HCT116 (cell line): ENCODE data around the gene ADAMTS19. TPM values are rescaled to one million over a fixed set of nuclear protein-coding genes. Genes with fewer than 3 reads are reported as not detected.

Experiments used
- ATAC-seq: fragments of 200-7000 bp; cut with Tn5 transposase; 2 replicates; pipeline ENCODE4 v1.9.1; 2020; ENCODE audit warnings: mild to moderate bottlenecking, moderate library complexity
- BruUV-seq: library from RNA; stranded (reverse); fragments of 400-500 nt; replicated peaks from 2 replicates; lab custom pipeline; 2021; lab: Mats Ljungman, UMichigan
- CTCF ChIA-PET: fragments of 300-600 bp; sonication (Branson Sonifier 250); formaldehyde crosslinking; loops from one replicate; lab custom pipeline; 2021; ENCODE audit warnings: antibody characterized with exemption; lab: Charles Lee
- POLR2A ChIA-PET: fragments of 300-600, 350-600 bp; sonication (Branson Sonifier 250); formaldehyde crosslinking; loops from one replicate; lab custom pipeline; 2021; ENCODE audit warnings: antibody characterized with exemption; lab: Charles Lee
- RAD21 ChIA-PET, 2 experiments: fragments of 300-600 bp; sonication (Branson Sonifier 250); formaldehyde crosslinking; loops; one replicate each; lab custom pipeline; 2023; ENCODE audit warnings: low total read pairs in 2 of 2; ENCODE audit not compliant: uncharacterized antibody in 2 of 2, unreplicated experiment in 2 of 2, low non-redundant PET in 1 of 2; lab: Charles Lee
- DNase-seq: peaks from one replicate; pipeline ENCODE4 v3.0.0-alpha.2; 2010; ENCODE audit warnings: low read depth, low spot score
- H2AFZ ChIP-seq: fragments of 200-600 bp; shearing (Covaris generic), sonication (generic); 2 replicates; pipeline ENCODE4 v1.6.1; 2017; ENCODE audit warnings: low read depth, mixed run types, mixed read lengths, antibody characterized with exemption, low read length; ENCODE audit not compliant: poor library complexity, severe bottlenecking
- H3K27ac ChIP-seq: 2 replicates; pipeline ENCODE4 v1.5.1; 2012; ENCODE audit warnings: low read depth, low read length
- H3K27me3 ChIP-seq: fragments of 200-600 bp; sonication (generic); 2 replicates; pipeline ENCODE4 v1.6.1; 2016; ENCODE audit warnings: mixed run types, low read length, mixed read lengths; ENCODE audit not compliant: insufficient read depth
- H3K36me3 ChIP-seq, 2 experiments: fragments of 200-500 bp in 1 of 2; fragments of 200-600 bp in 1 of 2; sonication (Bioruptor generic) in 1 of 2; sonication (generic) in 1 of 2; 2 replicates each; pipeline versions ENCODE4 v1.5.1 to v1.6.1; 2014 to 2016; ENCODE audit warnings: low read length in 2 of 2, inconsistent platforms in 1 of 2, mixed read lengths in 1 of 2, mixed run types in 1 of 2; ENCODE audit not compliant: insufficient read depth in 2 of 2, control insufficient read depth in 1 of 2
- H3K4me1 ChIP-seq, 2 experiments: fragments of 200-600 bp in 1 of 2; sonication (generic) in 1 of 2; 2 replicates each; pipeline versions ENCODE4 v1.5.1 to v1.6.1; 2012 to 2017; ENCODE audit warnings: low read length in 2 of 2, inconsistent platforms in 1 of 2, mild to moderate bottlenecking in 1 of 2, mixed read lengths in 1 of 2, mixed run types in 1 of 2, moderate library complexity in 1 of 2; ENCODE audit not compliant: insufficient read depth in 2 of 2, control insufficient read depth in 1 of 2
- H3K4me2 ChIP-seq: fragments of 200-600 bp; sonication (generic); 2 replicates; pipeline ENCODE4 v1.6.1; 2017; ENCODE audit warnings: mixed run types, low read length, mixed read lengths
- H3K4me3 ChIP-seq, 2 experiments: fragments of 200-600 bp in 1 of 2; sonication (generic) in 1 of 2; replicated peaks in 1 of 2; 2 replicates each; pipeline ENCODE4 v1.5.1; 2011 to 2016; ENCODE audit warnings: low read length in 2 of 2, control low read depth in 1 of 2, low read depth in 1 of 2, mild to moderate bottlenecking in 1 of 2, mixed read lengths in 1 of 2, mixed run types in 1 of 2
- H3K79me2 ChIP-seq: fragments of 200-600 bp; sonication (generic); 2 replicates; pipeline ENCODE4 v1.6.1; 2017; ENCODE audit warnings: mild to moderate bottlenecking, mixed run types, low read length, moderate library complexity, mixed read lengths; ENCODE audit not compliant: insufficient read depth
- H3K9ac ChIP-seq: fragments of 200-600 bp; sonication (generic); 2 replicates; pipeline ENCODE4 v1.6.1; 2016; ENCODE audit warnings: low read length, mixed read lengths
- H3K9me2 ChIP-seq: fragments of 200-600 bp; sonication (generic), shearing (Covaris generic); 2 replicates; pipeline ENCODE4 v1.6.1; 2017; ENCODE audit warnings: mixed run types, mild to moderate bottlenecking, moderate library complexity; ENCODE audit not compliant: insufficient read depth
- H3K9me3 ChIP-seq, 2 experiments: fragments of 200-500 bp in 1 of 2; fragments of 200-600 bp in 1 of 2; sonication (Bioruptor generic) in 1 of 2; sonication (generic) in 1 of 2; 2 replicates each; pipeline ENCODE4 v1.6.1; 2014 to 2017; ENCODE audit warnings: low read length in 2 of 2, mixed read lengths in 2 of 2, inconsistent platforms in 1 of 2, low read depth in 1 of 2, mild to moderate bottlenecking in 1 of 2, mixed run types in 1 of 2, moderate library complexity in 1 of 2; ENCODE audit not compliant: control insufficient read depth in 1 of 2, insufficient read depth in 1 of 2
- H4K20me1 ChIP-seq: fragments of 200-600 bp; sonication (generic), shearing (Covaris generic); 2 replicates; pipeline ENCODE4 v1.6.1; 2017; ENCODE audit warnings: mixed run types, mild to moderate bottlenecking, moderate library complexity; ENCODE audit not compliant: insufficient read depth
- ATF3 ChIP-seq: IDR thresholded peaks from 2 replicates; pipeline ENCODE4 v1.6.1; 2012
- CEBPB ChIP-seq: IDR thresholded peaks from 2 replicates; pipeline ENCODE4 v1.6.1; 2012; ENCODE audit warnings: low read depth
- CTCF ChIP-seq, 3 experiments: fragments of 200-600 bp in 1 of 3; sonication (generic) in 1 of 3; IDR thresholded peaks in 2 of 3; conservative IDR thresholded peaks in 1 of 3; 2 replicates each; pipeline ENCODE4 v1.5.1; 2012 to 2017; ENCODE audit warnings: low read depth in 2 of 3, low read length in 2 of 3, antibody characterized with exemption in 1 of 3, borderline replicate concordance in 1 of 3, control low read depth in 1 of 3, mild to moderate bottlenecking in 1 of 3, mixed read lengths in 1 of 3, mixed run types in 1 of 3, moderate library complexity in 1 of 3; ENCODE audit not compliant: insufficient read depth in 1 of 3
- EZH2 ChIP-seq: fragments of 200-600 bp; sonication (generic); IDR thresholded peaks from 2 replicates; pipeline ENCODE4 v1.6.1; 2017; ENCODE audit warnings: antibody characterized with exemption, mixed run types
- FOSL1 ChIP-seq: IDR thresholded peaks from 2 replicates; pipeline ENCODE4 v1.6.1; 2012; ENCODE audit warnings: low read depth
- JUND ChIP-seq: IDR thresholded peaks from 2 replicates; pipeline ENCODE4 v1.6.1; 2012
- MAX ChIP-seq: IDR thresholded peaks from 2 replicates; pipeline ENCODE4 v1.6.1; 2012
- POLR2AphosphoS5 ChIP-seq: IDR thresholded peaks from 2 replicates; pipeline ENCODE4 v1.6.1; 2011; ENCODE audit warnings: mild to moderate bottlenecking, low read depth, low read length, moderate library complexity
- RAD21 ChIP-seq: IDR thresholded peaks from 2 replicates; pipeline ENCODE4 v1.6.1; 2012; ENCODE audit warnings: low read depth, mild to moderate bottlenecking
- YY1 ChIP-seq: IDR thresholded peaks from 2 replicates; pipeline ENCODE4 v1.6.1; 2011; ENCODE audit warnings: low read length, low read depth, moderate library complexity, mild to moderate bottlenecking; ENCODE audit not compliant: insufficient replicate concordance; ENCODE audit errors: extremely low read depth
- ZNF274 ChIP-seq: fragments of 200-500 bp; sonication (Bioruptor generic); IDR thresholded peaks from 2 replicates; pipeline ENCODE4 v1.6.1; 2014; ENCODE audit warnings: mild to moderate bottlenecking, low read depth, low read length, inconsistent platforms
- intact Hi-C: fragments of 100-400 bp; cut with micrococcal nuclease; formaldehyde crosslinking; loops from 2 replicates; pipeline ENCODE4 v1.10.0; 2022
- total RNA-seq: library from RNA; stranded (reverse); gene quantifications from one replicate; pipeline ENCODE4 v1.2.1, GENCODE V29; 2021; ENCODE audit not compliant: unreplicated experiment

The ADAMTS19 gene
- total RNA-seq, 1 experiment from 2014 or later = not detected

- H2AFZ ChIP-seq = no peak overlapping the region
- H3K9ac ChIP-seq = no peak overlapping the region
- no peak for DNase-seq
- TF ChIP-seq FOSL1 = no peak
- TF ChIP-seq EZH2 = no peak
- no peak for TF ChIP-seq CTCF (IDR thresholded peaks at IDR 0.05 in 2 of 3, conservative IDR thresholded peaks at IDR 0.05 in 1 of 3; ENCODE audit: borderline replicate concordance in 1 of 3, insufficient read depth in 1 of 3, low read depth in 2 of 3, low read length in 2 of 3)
- TF ChIP-seq ATF3 = no peak
- no peak for TF ChIP-seq POLR2AphosphoS5
- TF ChIP-seq YY1 = no peak
- TF ChIP-seq RAD21 = no peak
- TF ChIP-seq ZNF274 = no peak
- no peak for TF ChIP-seq MAX
- TF ChIP-seq JUND = no peak
- no peak for TF ChIP-seq CEBPB
- no peaks in the 10 kb centered on the region for H3K9me2 ChIP-seq
- no peaks in the 10 kb centered on the region for H3K27me3 ChIP-seq
- H3K4me1 ChIP-seq = no peaks in the 10 kb centered on the region
- H3K9me3 ChIP-seq = no peaks in the 10 kb centered on the region
- H3K36me3 ChIP-seq = no peaks in the 10 kb centered on the region
- no peak for ATAC-seq
- H3K79me2 ChIP-seq = no peaks in the 10 kb centered on the region
- H4K20me1 ChIP-seq = no peaks in the 10 kb centered on the region
- no peak overlapping the region for H3K4me3 ChIP-seq
- H3K4me2 ChIP-seq = no peak overlapping the region
- no peak overlapping the region for H3K27ac ChIP-seq
- ChIA-PET POLR2A (no interaction called here), CTCF (no interaction called here), RAD21 (no interaction called here)
- no TSS peak for BruUV-seq
- intact Hi-C loops = no loop called here
Measured at GRCh38 chr5:129670957-129671500, 210.9 kb downstream of the ADAMTS19 start.
